HL-60 (cell line): ENCODE data around the gene TOR1AIP2.

Source experiments
- DNase-seq, 2 experiments: peaks; one replicate each; pipeline ENCODE4 v3.0.0-alpha.2; 2010 to 2020; ENCODE audit warnings: low read depth in 1 of 2, low spot score in 1 of 2
- H3K27ac ChIP-seq: fragments of 250-450 bp; sonication (Bioruptor Pico); replicated peaks from 2 replicates; pipeline ENCODE4 v1.5.1; 2020; ENCODE audit warnings: mild to moderate bottlenecking, moderate library complexity
- H3K27me3 ChIP-seq: fragments of 250-450 bp; sonication (Bioruptor Pico); 2 replicates; pipeline ENCODE4 v1.5.1; 2021; ENCODE audit warnings: mild to moderate bottlenecking, moderate library complexity; ENCODE audit not compliant: insufficient read depth, poor library complexity, severe bottlenecking
- H3K4me3 ChIP-seq: replicated peaks from 2 replicates; pipeline ENCODE4 v1.5.1; 2011; ENCODE audit warnings: mild to moderate bottlenecking, control low read depth, low read length; ENCODE audit not compliant: insufficient read depth
- CTCF ChIP-seq: IDR thresholded peaks from one replicate; pipeline ENCODE4 v1.5.1; 2011; ENCODE audit warnings: low read length, control low read depth, inconsistent platforms; ENCODE audit not compliant: insufficient read depth
- GABPA ChIP-seq: IDR thresholded peaks from 2 replicates; pipeline ENCODE4 v1.6.1; 2012; ENCODE audit warnings: low read depth
- POLR2AphosphoS5 ChIP-seq: IDR thresholded peaks from 2 replicates; pipeline ENCODE4 v1.6.1; 2012; ENCODE audit warnings: low read depth
- REST ChIP-seq: IDR thresholded peaks from 2 replicates; pipeline ENCODE4 v1.6.1; 2012; ENCODE audit warnings: low read depth; ENCODE audit not compliant: insufficient replicate concordance
- SPI1 ChIP-seq: IDR thresholded peaks from 2 replicates; pipeline ENCODE4 v1.6.1; 2012; ENCODE audit warnings: low read depth, mild to moderate bottlenecking, borderline replicate concordance

TOR1AIP2 gene

GRCh38 chr1:179866616-179867015 is 11.0 kb downstream of the TOR1AIP2 start:
- no peak overlapping the region for H3K27ac ChIP-seq
- no peak for DNase-seq
- H3K27me3 ChIP-seq: no peaks in the 10 kb centered on the region
- no peak overlapping the region for H3K4me3 ChIP-seq
- TF ChIP-seq POLR2AphosphoS5 (no peak), SPI1 (no peak)

GRCh38 chr1:179865377-179865776 is 12.2 kb downstream of the TOR1AIP2 start:
- TF ChIP-seq CTCF (no peak), POLR2AphosphoS5 (no peak)
- Histone ChIP-seq H3K4me3 (no peak overlapping the region), H3K27ac (no peak overlapping the region), H3K27me3 (no peaks in the 10 kb centered on the region)
- DNase-seq: no peak

GRCh38 chr1:179860652-179861051 is 17.0 kb downstream of the TOR1AIP2 start:
- TF ChIP-seq REST (no peak), SPI1 (no peak), POLR2AphosphoS5 (no peak), GABPA (no peak), CTCF (no peak)

GRCh38 chr1:179857009-179857408 is 20.6 kb downstream of the TOR1AIP2 start:
- no peak for DNase-seq

More at GRCh38 chr1:179860652-179861051, 17.0 kb downstream of the TOR1AIP2 start:
- H3K27me3 ChIP-seq: no peaks in the 10 kb centered on the region
- no peak for DNase-seq
- H3K4me3 ChIP-seq: no peak overlapping the region
- H3K27ac ChIP-seq: 0 out of 2 replicates have a peak overlapping the region, but pooled peaks have one; percentile 6

More at GRCh38 chr1:179857009-179857408, 20.6 kb downstream of the TOR1AIP2 start:
- Histone ChIP-seq H3K27me3 (no peaks in the 10 kb centered on the region), H3K27ac (no peak overlapping the region), H3K4me3 (no peak overlapping the region)
- TF ChIP-seq CTCF (no peak), GABPA (no peak), SPI1 (no peak), REST (no peak), POLR2AphosphoS5 (no peak)
